ENCODE data around the gene FAM81B.

The FAM81B gene

GRCh38 chr5:95471487-95471886, 80.3 kb downstream of the FAM81B start:
- DNase-seq (ENCODE audit: low read depth, low spot score): no peak

GRCh38 chr5:95471942-95472341, 80.8 kb downstream of the FAM81B start:
- DNase-seq (ENCODE audit: low read depth, low spot score): peak; percentile 32

GRCh38 chr5:95484421-95484820, 93.3 kb downstream of the FAM81B start:
- DNase-seq (ENCODE audit: low read depth, low spot score): no peak

- DNase-seq (ENCODE audit: low read depth, low spot score): no peak
Observed at GRCh38 chr5:95486191-95486590, 95.0 kb downstream of the FAM81B start.

GRCh38 chr5:95487880-95488279, 96.7 kb downstream of the FAM81B start:
- no peak for DNase-seq (ENCODE audit: low read depth, low spot score)
